ENCODE measurements around the gene CCM2.
"Not testable (repeated sequence)": the region's sequence is repeated elsewhere in the genome, so short reads cannot be mapped to it uniquely, and the experiment has no call there.

Gene CCM2

GRCh38 chr7:45100761-45101480 is 100.9 kb downstream of the CCM2 start:
- DNase-seq (ENCODE audit: low read depth in 2 of 2): no peak

DNA sequence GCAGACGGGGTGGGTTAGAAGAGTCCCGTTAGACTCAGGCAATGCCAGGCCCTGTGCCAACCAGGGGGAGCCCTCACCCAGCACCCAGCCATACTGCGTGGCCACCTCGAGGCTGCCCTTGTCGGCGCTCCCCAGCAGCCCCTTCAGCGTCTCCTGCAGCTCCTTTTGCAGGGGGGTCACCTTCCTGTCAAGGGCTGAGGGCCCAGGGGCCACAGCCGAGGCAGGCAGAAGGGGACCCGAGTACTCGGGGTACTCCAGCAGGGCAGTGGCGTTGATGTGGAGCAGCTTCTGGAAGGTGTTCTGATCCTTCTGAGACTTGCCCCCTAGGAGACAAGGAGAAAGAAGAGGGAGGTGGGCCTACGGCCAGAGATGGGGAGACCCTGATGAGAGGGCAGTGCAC is 101.7 kb downstream of the CCM2 start:
- DNase-seq (ENCODE audit: low read depth in 2 of 2): no peak

DNA sequence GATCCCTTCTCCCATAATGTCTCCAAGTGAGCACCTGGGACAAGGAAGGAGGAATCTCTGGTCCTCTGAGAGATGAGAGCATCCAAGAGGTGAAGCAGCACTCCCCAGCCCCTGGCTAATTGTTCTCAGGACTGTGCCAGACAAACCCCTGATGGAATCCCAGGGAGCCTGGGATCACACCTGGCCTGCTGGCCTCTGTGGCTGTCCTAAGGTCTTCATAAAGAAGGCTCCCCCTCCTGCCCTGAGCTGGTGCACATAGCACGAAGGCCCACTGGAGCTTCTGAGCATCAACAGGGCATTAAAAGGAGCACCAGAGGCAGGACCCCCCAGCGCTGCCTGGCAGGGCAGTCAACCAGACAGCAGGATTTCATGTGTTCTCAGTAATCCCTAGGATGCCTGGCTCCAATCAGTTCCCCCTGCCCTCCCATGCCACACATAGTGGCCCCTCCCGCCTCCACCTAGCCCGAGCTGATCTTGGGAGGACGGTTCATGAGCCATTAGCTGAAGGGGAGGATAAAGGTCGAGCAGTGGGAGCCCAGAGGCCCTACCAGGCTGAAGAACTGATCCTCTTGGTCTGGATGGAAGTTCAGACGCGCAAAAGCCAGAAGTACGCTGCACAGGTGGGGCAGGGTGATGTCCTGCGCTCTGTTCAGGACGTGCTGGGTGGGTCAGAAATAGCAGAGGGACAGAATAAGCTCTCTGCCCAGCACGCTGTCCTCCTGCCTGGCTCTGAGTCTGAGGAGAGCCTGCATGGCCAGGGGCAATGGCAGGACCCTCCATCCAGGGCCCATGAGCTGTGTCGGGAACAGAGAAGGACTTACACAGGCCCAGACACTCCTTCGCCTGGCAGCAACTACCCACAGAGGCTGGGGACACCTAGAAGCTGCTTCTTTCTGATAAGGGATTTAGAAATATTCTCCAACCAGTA is 103.0 kb downstream of the CCM2 start:
- DNase-seq (ENCODE audit: low read depth in 2 of 2): no peak

- DNase-seq (ENCODE audit: low read depth in 2 of 2): no peak
These were observed 104.2 kb downstream of the CCM2 start for GRCh38 chr7:45103958-45104843.

- DNase-seq (ENCODE audit: low read depth in 2 of 2): no peak
These were observed 105.0 kb downstream of the CCM2 start for GRCh38 chr7:45104844-45105587.

- DNase-seq (ENCODE audit: low read depth in 2 of 2): no peak
These were observed 105.7 kb downstream of the CCM2 start for GRCh38 chr7:45105588-45106188.

DNA sequence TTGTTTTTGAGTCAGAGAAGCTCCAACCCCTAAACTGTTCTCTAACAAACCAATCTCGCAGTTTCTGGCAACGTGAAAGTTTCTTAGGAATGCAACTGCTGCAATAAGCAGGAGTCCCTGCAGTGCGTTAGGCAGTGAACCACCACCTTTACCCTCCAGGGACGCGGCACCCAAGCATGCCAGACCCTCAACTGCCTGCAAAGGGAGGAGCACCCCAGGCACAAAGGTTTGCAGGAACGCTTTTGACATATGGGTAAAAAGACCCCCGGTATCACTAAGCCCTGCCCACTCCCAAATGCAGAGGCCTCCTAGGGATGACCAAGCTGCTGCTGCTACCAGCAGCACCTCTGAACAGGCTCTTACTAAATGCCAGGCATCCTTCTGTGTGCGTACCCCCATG is 106.8 kb downstream of the CCM2 start:
- DNase-seq (ENCODE audit: low read depth in 2 of 2): no peak

DNA sequence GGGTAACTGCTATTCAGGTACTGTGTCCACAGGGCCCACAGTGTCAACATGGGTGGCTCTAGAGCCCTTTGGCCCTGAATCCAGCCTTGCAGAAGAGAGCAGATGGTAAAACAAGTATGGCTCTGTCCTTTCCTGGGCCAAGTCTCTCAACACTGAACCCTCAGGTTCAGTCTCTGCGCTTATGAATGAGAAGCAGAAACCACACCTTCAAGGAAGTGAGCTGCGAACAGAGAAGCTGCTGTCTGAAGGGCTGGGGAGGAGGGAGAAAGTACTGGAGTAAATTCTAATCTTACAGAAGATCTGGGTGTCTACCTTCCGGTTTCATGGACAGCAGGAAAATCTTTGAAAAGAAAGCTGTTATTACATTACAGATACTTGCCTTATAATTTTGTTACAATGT is 107.4 kb downstream of the CCM2 start:
- DNase-seq (ENCODE audit: low read depth in 2 of 2): no peak

DNA sequence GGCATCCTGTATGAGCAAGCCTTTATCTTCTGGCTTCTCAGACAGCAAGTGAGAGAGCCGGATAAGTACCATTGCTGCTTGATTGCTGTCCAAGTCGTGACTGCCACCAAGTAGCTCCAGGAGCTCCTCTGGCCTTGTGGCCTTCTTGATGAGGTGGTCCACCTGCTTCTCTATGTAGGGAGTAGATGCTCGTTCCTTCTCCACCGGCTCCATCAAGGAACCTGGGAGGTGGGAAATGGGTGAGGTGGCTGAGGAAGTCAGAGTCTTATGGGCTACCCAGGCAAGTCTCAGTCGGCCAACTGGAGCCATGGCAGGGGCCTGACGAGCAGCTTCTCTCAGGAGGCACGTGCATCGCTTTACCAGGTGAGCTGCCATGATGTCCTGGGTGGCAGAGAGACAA is 108.9 kb downstream of the CCM2 start:
- DNase-seq (ENCODE audit: low read depth in 2 of 2): no peak

DNA sequence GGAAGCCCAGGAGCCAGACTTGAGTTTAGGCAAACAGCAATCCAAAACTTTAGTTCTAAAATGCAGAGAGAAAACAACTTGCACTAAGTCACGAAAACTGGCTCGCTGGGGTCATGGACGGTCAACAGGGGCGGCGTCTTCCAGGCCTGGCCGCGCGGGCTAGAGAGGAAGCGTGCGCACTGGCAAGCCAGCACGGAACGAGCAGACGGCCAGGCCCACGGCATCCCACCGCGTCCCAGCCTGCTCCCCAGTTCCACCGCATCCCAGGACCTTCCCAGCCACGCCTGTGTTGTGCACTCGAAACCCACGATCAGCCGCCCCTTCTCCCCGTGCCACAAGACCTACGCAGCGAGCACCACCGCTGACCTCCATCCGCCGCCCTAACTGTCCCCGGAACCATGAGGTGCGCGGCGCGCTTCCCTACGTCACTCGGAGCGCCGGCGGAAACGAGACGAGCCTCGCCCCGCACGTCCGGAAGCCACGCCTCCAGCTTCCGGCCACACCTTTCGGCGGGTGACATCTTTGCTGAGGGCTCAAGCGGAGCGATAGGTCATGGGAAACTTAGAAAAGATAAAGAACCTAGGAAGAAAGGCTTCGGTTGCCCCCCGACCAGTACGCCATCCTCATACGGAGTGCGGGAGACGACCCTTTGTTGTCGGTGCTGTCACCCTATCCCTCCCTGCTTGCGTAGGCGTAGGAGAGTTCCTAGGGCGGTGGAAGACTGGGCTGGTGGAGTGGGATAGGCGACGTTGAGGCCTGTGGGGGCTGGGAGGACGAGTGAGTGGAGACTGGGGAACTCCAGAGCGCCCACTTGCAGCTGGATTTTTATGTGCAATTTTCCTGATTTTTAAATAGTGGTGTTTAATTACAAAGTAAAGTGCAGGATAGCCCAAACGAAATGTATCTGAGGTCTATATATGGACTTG is 111.6 kb downstream of the CCM2 start, which contains the start of gene TBRG4:
TSS of gene TBRG4 (minus strand) at position 400 of the 926 bp plus-strand sequence. CDS start 2,460 bp downstream, outside the sequence.
- peak; percentile 89 to 91 for DNase-seq (ENCODE audit: low read depth in 2 of 2)

GRCh38 chr7:45112648-45113047 is 112.6 kb downstream of the CCM2 start:
- no peak for DNase-seq (ENCODE audit: low read depth in 2 of 2)

DNA sequence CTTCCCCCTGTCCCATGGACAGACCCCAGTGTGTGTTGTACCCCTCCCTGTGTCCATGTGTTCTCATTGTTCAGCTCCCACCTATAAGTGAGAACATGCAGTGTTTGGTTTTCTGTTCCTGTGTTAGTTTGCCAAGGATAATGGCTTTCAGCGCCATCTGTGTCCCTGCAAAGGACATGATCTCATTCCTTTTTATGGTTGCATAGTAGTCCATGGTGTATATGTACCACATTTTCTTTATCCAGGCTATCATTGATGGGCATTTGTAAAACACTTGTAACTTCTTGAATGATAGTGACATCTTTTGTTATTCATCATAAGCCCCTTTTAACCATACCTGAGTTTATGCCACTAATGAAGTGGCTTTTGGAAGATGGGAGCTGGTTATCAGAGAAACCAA is 114.3 kb downstream of the CCM2 start:
- DNase-seq (ENCODE audit: low read depth in 2 of 2): not testable (repeated sequence)

DNA sequence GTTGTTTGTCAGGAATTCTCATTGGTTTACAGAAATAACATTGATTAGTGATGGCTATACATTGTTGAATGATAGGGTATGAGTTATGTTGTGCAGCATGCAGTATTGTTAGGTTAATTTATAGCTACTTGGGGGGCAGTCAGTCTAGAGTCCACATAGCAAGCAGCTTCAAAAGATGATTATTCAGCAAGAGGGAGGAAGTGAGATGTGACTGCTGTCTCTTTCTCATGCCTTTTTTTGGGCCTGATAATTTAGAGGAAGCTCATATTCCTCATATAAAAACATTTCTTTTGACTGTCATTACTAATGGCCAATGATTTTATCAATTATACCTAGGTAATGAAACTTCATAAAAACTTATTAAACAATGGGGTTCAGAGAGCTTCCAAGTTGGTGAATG is 114.9 kb downstream of the CCM2 start:
- no peak for DNase-seq (ENCODE audit: low read depth in 2 of 2)

- DNase-seq (ENCODE audit: low read depth in 2 of 2): no peak
These were observed 116.0 kb downstream of the CCM2 start for GRCh38 chr7:45116048-45116447.

DNA sequence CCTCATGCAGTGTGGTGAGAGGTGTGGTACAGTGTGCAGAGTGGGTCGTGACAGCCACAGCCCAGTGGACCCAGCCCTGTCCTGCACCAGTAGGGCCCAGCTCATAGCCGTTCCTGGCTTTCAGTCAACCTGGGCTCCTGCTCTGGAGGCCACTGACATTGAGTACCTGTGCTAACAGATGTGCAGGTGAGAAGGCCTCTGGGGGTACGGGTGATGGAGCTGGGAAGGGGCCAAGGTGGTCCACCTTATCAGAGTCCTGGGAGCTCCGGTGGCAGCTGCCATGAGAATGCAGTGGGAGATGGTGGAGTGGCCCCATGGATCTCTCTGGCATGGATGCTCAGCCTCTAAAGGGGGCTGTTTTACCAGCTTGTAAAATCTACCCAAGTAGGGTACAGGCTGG is 117.6 kb downstream of the CCM2 start:
- DNase-seq (ENCODE audit: low read depth in 2 of 2): no peak

DNA sequence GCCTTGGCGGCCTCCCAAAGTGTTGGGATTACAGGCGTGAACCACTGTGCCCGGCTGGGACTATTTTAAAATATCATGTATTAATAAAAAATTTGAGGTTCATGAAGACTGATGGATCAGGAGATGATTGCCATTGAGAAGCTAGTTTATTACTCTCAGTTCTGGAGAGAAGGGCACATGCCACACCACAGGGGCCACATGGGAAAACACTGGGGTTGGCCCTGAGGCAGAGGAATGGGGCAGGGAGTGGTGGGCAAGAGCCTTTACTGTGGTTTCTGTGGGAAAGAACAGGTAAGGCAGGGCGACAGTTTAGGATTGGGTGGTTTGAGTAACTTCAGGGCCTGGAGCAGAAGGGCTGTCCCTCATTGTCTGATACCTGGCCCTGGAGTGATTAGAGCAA is 118.3 kb downstream of the CCM2 start:
- no peak for DNase-seq (ENCODE audit: low read depth in 2 of 2)

- no peak for DNase-seq (ENCODE audit: low read depth in 2 of 2)
These were observed 118.9 kb downstream of the CCM2 start for GRCh38 chr7:45118889-45119331.

GRCh38 chr7:45119550-45119949 is 119.5 kb downstream of the CCM2 start:
- no peak for DNase-seq (ENCODE audit: low read depth in 2 of 2)

Measured in activated CD4-positive, alpha-beta T cell treated with anti-CD3 and anti-CD28 coated beads for 24 hours (primary cell).